ENCODE measurements around the gene GRAMD2A.
"Not testable (repeated sequence)": the region's sequence is repeated elsewhere in the genome, so short reads cannot be mapped to it uniquely, and the experiment has no call there.

Gene GRAMD2A

GRCh38 chr15:72182673-72183072 lies 14.9 kb downstream of the GRAMD2A start:
- DNase-seq: no peak

- no peak for DNase-seq
Measured at GRCh38 chr15:72182244-72182643, 15.3 kb downstream of the GRAMD2A start.

DNA sequence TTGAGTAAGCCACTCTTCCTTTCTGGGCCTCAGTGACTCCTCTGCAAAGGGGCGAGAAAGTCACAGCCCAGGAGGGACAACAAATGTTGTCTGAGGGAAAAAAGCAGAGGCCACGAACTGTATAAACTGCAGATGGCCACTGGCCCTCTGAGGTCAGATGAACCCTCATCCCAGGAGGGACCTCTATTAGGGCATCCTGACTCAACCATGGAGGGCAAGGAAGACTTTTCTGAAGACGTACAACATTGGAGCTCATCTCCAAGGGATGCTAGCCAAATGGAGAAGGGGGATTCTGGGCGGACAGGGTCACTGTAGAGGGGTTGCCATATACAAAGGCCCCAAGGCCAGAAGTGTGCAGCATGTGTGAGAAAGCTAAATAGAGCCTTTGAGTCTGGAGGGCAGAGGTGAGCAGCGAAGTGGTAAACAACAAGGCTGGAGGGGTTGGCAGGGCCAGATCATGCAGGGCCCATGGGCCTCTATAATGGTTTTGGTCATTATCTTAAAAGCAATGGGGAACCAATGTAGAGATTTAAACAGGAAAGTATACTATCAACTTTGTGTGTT lies 16.7 kb downstream of the GRAMD2A start:
- DNase-seq: no peak

GRCh38 chr15:72179950-72180581 lies 17.5 kb downstream of the GRAMD2A start:
- no peak for DNase-seq

- no peak for DNase-seq
Measured at GRCh38 chr15:72178976-72179585, 18.5 kb downstream of the GRAMD2A start.

GRCh38 chr15:72176743-72177142 lies 20.8 kb downstream of the GRAMD2A start:
- no peak for DNase-seq

- DNase-seq: no peak
Measured at GRCh38 chr15:72176159-72176558, 21.4 kb downstream of the GRAMD2A start.

DNA sequence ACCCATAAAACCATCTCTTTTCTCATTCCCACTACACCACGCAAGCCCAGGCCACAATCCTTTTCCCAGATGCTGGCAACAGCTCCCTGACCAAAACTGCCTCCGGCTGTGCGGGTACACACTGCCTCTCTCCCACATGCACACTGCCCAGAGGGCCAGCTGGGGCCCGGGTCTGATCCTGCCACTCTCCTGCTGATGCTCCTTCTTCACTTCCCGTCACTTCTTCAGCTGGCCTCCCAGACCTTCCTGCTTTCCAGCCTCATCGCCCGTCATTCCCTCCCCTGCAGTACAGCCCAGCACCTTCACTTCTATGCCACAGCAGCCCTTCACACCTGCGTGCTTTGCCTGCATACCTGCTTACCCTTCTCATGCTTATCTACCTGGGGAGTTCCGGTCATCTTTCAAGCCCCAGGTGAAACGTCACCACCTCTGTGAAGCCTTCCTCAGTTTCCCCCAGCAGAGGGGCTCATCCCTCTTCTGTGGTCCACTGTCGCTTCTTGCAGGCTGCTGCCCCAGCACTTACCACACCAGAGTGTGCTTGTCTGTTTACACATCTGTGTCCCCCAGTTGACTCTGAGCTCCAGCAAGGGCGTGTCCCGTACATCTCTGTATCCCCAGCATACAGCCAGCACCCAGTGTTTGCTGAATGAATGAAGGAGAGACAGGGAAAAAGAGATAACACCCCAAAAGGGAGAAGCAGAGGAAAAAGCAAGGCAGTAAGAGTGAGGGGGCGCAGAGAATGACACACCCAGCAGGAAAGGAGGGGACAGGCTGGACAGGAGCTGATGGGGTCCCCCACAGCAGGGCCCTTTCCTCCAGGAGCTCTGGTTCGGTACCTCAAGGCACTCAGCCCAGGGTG lies 22.2 kb downstream of the GRAMD2A start:
- DNase-seq: no peak

GRCh38 chr15:72174551-72175165 lies 22.9 kb downstream of the GRAMD2A start:
- no peak for DNase-seq

DNA sequence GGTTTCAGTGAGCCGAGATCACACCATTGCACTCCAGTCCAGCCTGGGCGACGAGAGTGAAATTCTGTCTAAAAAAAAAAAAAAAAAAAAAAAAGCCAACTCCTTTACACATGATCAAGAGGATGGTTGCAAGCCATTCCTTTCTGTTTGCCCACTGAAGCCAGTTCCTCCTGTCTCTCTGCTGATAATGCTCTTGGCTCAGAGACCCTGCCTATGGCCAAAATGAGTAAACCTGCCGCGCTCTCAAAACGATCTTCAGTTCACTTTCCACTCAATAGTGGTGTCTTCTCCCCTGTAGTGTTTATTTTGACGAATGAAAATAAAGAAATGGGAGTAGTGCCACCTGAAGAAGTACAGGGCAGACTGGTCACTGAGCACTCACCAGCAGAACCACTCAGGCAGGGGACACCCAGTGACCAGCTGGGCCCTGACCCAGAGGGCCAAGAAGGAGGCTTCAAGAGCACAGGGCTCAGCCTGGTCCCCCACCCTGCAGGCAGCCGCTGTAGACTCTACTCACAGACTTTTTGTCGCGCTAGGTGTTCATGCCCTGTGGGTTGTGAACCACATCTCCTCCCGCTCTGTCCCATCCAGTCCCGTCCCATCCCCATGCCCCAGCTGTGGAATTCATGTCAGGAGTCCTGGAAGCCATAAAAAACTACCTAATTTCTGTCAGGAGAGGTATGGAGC lies 23.6 kb downstream of the GRAMD2A start:
- no peak for DNase-seq

DNA sequence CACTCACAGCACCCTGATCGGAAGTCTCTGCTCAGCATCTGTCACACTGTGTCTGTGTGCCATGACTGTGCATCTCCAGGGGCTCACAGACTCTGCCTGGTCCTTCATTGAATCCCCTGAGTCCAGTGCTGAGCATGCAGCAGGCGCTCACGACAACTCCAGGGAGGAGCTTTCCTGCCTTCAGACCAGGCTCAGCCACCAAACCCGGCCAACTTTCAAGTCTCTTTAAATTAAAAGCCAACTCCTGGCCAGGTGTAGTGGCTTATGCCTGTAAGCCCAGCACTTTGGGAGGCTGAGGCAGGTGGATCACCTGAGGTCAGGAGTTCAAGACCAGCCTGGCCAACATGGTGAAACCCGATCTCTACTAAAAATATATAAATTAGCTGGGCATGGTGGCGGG lies 24.2 kb downstream of the GRAMD2A start:
- no peak for DNase-seq

- DNase-seq: no peak
Measured at GRCh38 chr15:72172796-72173195, 24.8 kb downstream of the GRAMD2A start.

DNA sequence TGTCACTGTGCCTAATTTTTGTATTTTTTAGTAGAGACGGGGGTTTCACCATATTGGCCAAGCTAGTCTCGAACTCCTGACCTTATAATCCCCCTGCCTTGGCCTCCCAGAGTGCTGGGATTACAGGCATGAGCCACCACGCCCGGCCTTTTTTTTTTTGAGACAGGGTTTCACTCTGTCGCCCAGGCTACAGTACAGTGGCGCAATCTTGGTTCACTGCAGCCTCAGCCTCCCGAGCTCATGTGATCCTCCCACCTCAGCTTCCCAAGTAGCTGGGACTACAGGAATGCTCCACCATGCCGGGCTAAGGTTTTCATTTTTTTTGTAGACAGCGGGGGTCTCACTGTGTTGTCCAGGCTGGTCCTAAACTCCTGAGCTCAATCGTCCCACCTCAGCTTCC lies 25.6 kb downstream of the GRAMD2A start:
- not testable (repeated sequence) for DNase-seq

- DNase-seq: no peak
Measured at GRCh38 chr15:72170691-72171090, 26.9 kb downstream of the GRAMD2A start.

- DNase-seq: no peak
Measured at GRCh38 chr15:72169921-72170611, 27.5 kb downstream of the GRAMD2A start.

DNA sequence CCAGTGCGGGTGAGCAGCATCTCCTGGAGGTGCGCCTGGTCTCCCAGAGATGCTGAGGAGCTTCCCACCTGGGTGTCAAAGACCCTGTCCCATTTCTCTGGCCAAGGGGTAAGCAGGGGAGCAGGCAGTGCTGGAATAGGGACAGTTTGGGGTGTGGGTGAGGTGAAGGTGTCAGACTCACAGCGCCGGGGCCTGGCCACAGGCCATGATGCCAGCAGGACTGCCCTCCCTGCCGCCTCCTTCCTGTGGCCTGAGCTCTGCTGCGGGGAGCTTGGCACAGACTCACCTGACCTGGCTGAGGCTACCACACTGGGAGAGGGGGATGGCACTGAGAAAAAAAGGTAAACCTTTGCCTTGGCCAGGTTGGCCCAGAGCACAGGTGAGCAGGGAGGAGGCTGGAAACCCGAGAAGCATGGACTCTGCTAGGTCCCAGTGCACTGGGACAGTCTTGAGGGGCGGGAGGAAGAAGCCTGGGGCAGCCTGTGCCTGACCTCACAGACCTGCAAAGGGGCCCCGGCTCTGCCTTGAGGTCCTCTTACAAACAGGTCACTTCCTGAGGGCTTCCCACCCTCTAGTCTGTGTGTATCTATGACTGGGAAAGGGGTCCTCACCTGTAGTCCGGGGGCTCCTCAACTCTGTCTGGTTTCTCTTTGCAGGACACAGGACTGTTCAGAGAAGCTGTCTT lies 28.2 kb downstream of the GRAMD2A start:
- DNase-seq: no peak

DNA sequence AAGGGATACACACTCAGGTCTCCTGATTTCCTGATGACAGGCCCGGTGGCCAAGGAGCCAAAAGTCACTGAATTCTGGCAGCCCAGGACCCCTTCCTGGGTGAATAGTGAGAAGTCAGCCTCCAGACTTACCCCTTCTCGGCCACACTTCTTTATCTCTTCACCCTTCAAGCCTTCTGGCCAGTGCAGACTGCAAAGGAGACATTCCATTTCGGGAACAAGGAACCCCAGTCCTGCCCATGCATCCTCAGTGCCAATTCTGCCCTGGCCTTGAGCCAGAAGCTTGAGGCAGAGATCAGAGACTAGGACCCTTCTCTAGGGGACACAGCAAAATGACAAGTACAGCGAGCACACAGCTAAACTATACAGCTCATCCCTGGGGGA lies 28.8 kb downstream of the GRAMD2A start:
- DNase-seq: no peak

DNA sequence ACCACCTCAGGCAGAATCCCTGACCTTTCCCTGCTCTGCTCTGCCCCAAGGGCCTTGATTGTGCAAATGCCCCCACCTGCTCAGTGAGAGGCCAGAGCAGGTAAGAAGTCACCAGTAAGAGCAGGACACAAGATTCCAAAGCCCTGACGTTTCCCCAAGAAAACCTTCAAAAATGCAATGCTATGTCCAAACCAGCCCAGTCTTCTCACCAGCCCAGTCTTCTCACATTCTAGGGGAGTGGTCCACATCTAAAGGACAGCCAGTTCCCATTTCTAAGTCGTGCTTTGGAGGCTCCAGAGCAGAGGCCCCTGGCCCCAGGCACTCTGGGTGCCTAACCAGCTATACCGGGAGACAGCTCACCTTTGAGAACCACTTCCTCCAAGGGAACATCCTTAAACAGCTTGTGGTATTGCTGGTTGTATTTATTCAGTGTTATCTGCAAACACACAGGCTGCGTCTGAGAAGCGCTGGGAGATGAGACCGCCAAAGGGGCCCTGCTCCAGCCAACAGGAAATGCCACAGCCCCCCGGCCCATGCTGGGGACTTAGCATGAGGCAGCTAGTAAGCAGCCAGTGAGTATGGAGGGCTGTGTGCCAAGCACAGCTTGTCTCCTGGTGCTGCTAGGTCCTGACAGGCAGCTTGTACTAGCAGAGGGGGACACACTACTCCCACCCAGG lies 29.3 kb downstream of the GRAMD2A start:
- no peak for DNase-seq

DNA sequence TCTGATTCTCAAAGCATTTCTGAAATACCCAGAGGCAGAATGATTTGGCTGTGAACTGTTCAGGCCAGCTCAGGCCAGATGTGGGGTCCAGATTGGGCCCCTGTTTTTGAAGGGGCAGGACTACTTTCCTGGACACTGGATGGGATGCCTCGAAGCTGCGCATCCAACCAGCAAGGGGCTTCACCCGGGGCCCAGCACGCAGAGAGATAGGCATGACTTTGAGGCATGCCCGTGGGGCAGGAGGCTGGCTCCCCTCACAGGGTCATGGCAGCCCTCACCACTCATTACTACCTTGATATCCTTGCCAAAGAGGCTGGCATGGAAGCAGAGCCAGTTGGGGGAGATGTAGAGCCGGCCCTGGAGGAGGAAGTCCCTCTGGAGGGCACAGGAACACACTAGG lies 30.1 kb downstream of the GRAMD2A start:
- no peak for DNase-seq

DNA sequence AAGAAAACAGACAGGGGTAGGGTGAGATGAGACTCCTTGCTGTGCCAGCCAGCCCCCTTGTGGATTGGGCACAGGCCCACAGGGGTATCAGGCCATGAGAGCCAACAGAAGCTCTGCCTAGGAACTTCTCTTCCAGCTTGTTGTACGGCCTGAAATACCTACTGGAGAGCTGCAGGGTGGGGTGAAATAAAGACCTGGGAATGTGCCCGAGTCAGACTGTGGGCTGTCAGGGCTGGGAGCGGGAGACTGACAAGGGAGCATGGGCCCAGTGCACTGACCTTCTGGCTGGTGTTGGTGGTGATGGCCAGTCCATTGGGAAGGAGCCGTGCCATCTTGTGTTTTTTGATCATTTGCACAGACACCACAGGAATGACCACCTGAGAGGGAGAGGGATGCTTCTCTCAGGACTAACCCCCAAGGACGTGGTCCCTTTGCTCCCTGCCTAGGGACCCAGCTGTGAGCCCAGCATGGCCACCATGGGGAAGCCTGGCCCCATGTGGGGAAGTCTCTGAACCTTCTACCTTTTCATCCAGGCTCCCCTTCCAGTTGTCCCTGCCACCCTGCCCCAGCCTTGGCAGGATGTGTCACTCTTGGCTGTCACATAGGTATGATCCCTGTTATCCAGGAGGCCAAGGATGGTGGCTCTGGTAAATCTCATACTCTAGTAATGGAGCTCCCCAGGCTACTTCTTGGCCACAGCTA lies 30.7 kb downstream of the GRAMD2A start:
- DNase-seq: no peak
